ENCODE data around the gene AAK1.
"Not testable (repeated sequence)": the region's sequence is repeated elsewhere in the genome, so short reads cannot be mapped to it uniquely, and the experiment has no call there.

AAK1 gene

DNA sequence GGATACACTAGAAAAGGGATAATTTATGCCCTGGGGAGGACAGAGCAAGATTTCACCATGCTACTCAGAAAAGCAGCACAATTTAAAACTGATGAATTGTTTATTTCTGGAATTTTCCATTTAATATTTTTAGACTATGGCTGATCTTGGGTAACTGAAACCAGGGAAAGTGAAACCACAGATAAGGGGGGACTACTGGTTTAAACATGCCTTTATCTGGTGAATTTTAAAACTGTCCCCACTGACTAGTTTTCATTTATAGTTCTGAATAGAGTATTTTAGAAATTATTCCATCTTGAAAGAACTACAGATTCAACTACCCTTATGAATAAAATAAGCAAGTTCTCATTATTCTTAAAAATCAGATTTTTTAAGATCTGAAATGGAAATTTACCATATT lies 221.3 kb downstream of the AAK1 start:
- no peak overlapping the region for H3K4me3 ChIP-seq (ENCODE audit: control insufficient read depth, low read depth, low read length)
- TF ChIP-seq, protein P1, sequence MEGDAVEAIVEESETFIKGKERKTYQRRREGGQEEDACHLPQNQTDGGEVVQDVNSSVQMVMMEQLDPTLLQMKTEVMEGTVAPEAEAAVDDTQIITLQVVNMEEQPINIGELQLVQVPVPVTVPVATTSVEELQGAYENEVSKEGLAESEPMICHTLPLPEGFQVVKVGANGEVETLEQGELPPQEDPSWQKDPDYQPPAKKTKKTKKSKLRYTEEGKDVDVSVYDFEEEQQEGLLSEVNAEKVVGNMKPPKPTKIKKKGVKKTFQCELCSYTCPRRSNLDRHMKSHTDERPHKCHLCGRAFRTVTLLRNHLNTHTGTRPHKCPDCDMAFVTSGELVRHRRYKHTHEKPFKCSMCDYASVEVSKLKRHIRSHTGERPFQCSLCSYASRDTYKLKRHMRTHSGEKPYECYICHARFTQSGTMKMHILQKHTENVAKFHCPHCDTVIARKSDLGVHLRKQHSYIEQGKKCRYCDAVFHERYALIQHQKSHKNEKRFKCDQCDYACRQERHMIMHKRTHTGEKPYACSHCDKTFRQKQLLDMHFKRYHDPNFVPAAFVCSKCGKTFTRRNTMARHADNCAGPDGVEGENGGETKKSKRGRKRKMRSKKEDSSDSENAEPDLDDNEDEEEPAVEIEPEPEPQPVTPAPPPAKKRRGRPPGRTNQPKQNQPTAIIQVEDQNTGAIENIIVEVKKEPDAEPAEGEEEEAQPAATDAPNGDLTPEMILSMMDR (conservative IDR thresholded peaks at IDR 0.05; ENCODE audit: control insufficient read depth, insufficient read depth, low read depth, low read length) = no peak
- no peak for DNase-seq (ENCODE audit: low read depth)

DNA sequence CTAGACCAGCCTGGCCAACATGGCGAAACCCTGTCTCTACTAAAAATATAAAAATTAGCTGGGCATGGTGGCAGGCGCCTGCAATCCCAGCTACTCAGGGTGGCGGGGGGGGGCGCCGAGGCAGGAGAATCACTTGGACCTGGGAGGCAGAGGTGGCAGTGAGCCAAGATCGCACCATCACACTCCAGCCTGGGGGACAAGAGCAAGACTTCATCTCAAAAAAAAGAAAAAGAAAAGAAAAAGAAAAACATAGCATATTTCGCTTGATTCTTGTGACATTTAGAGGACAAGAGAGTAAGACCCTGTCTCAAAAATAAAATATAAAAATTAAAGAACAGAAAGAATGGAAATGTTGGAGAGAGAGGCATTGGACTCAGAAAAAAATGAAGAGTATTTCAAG lies 224.4 kb downstream of the AAK1 start:
- not testable (repeated sequence) for H3K4me3 ChIP-seq (ENCODE audit: control insufficient read depth, low read depth, low read length); DNase-seq (ENCODE audit: low read depth)

DNA sequence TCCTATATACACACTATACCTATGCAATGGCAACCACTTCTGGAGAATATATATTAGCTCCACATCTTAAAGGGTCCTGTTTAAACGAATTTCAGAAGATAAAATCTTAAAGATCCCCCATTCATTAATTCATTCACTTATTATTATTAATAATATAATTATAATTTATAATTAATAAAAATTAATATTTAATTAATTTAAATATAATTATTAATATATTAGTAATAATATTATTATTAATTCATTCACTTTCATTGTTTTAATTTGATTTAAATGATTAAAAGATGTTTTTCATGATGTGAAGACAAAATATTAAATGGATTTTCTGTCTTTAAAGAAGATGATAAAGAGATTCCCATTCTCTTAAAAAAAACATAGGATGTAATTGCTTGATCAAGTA lies 227.4 kb downstream of the AAK1 start:
- no peak for DNase-seq (ENCODE audit: low read depth)
- H3K4me3 ChIP-seq (ENCODE audit: control insufficient read depth, low read depth, low read length) = no peak overlapping the region
- TF ChIP-seq, protein P1 (conservative IDR thresholded peaks at IDR 0.05; ENCODE audit: control insufficient read depth, insufficient read depth, low read depth, low read length) = no peak

Measured in fibroblast of mammary gland (primary cell).